Body of pancreas (tissue), 4 donors: ENCODE results near the gene ANKAR.

Experiments used
- POLR2A ChIP-seq, 3 donors: fragments of 450-650 bp; IDR thresholded peaks; one replicate each; pipeline ENCODE4 v1.6.1; 2016; ENCODE audit warnings: antibody characterized with exemption in 3 of 3, mild to moderate bottlenecking in 2 of 3
- TF ChIP-seq, protein P1 (sequence below), 7 experiments: fragments of 450-650 bp in 4 of 7; fragments of 200-600 bp in 3 of 7; sonication (generic) in 3 of 7; IDR thresholded peaks; one replicate each; pipeline ENCODE4 v1.5.1; 2016 to 2019; ENCODE audit warnings: antibody characterized with exemption in 7 of 7

DNA sequence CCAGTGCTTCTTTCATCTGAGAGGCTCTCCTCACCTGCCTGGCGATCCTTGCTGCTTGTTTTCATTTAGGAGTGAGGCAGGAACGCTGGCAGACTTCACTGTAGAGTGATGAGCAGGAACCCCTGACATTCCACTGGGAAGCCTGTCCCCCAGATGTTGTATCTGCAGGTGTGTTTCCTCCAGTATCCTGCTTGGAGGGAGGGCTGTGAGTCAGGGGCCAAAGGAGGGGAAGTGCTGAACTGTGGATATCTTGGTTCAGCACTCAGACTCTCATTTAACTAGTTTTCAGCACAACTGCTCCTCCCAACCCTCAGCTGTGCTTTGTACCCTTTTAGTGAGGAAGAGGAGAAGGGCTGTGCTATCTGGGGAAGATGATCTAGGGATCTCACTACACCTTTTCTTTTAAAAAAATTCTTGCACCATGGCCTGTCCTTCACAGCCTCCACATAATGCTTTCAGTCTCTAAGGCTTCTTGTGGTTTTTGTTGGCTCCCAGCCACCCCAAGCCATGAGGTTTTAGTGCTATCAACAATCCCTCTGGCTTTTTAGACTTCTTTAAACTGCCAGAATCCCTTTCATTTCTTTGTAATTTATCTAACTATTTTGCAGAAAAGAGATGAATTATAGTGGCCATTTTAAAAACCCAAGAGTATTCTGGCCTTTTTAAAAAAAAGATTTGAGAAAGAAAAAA is 11.2 kb downstream of the ANKAR start:
- TF ChIP-seq, protein P1, sequence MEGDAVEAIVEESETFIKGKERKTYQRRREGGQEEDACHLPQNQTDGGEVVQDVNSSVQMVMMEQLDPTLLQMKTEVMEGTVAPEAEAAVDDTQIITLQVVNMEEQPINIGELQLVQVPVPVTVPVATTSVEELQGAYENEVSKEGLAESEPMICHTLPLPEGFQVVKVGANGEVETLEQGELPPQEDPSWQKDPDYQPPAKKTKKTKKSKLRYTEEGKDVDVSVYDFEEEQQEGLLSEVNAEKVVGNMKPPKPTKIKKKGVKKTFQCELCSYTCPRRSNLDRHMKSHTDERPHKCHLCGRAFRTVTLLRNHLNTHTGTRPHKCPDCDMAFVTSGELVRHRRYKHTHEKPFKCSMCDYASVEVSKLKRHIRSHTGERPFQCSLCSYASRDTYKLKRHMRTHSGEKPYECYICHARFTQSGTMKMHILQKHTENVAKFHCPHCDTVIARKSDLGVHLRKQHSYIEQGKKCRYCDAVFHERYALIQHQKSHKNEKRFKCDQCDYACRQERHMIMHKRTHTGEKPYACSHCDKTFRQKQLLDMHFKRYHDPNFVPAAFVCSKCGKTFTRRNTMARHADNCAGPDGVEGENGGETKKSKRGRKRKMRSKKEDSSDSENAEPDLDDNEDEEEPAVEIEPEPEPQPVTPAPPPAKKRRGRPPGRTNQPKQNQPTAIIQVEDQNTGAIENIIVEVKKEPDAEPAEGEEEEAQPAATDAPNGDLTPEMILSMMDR (IDR thresholded peaks at IDR 0.05): no peak
- TF ChIP-seq POLR2A (IDR thresholded peaks at IDR 0.05): no peak
